Measurements from ENCODE around the gene GAN.

The GAN gene

GRCh38 chr16:81314603-81315270 is at the start of gene GAN:
TSS of gene GAN (plus strand) at chr16:81314962. CDS start at chr16:81315114, 152 bp downstream.
- no peaks in the 10 kb centered on the region for H3K27me3 ChIP-seq (ENCODE audit: control insufficient read depth in 5 of 5, insufficient read depth in 4 of 5, low read length in 5 of 5)
- peak within 1 kb of the TSS; percentile 80 for H3K27ac ChIP-seq (ENCODE audit: low read depth, low read length)
- H3K36me3 ChIP-seq (ENCODE audit: control insufficient read depth in 5 of 5, insufficient read depth in 5 of 5, low read length in 5 of 5) = peaks cover 0 to 2% (median 0%) of the 10 kb centered on the region in 5 donors
- peaks cover 9 to 30% (median 24%) of the 10 kb centered on the region in 5 donors for H3K4me1 ChIP-seq (ENCODE audit: control insufficient read depth in 5 of 5, insufficient read depth in 5 of 5, low read length in 5 of 5)
- peak within 1 kb of the TSS; percentile 73 to 84 (median 79) for H3K9ac ChIP-seq (ENCODE audit: low read length in 5 of 5)
- peak within 1 kb of the TSS; percentile 74 to 99 (median 97) for H3K4me3 ChIP-seq (ENCODE audit: low read depth in 1 of 5, low read length in 5 of 5)
- no peaks in the 10 kb centered on the region for H3K9me3 ChIP-seq (ENCODE audit: control insufficient read depth in 5 of 5, low read length in 5 of 5)

- no peak overlapping the region for H3K9ac ChIP-seq (ENCODE audit: low read length in 5 of 5)
- H3K27me3 ChIP-seq (ENCODE audit: control insufficient read depth in 5 of 5, insufficient read depth in 4 of 5, low read length in 5 of 5) = no peaks in the 10 kb centered on the region
- H3K4me1 ChIP-seq (ENCODE audit: control insufficient read depth in 5 of 5, insufficient read depth in 5 of 5, low read length in 5 of 5) = peaks cover 0 to 26% (median 24%) of the 10 kb centered on the region in 5 donors
- no peaks in the 10 kb centered on the region for H3K9me3 ChIP-seq (ENCODE audit: control insufficient read depth in 5 of 5, low read length in 5 of 5)
- H3K27ac ChIP-seq (ENCODE audit: low read depth, low read length) = no peak overlapping the region
- H3K4me3 ChIP-seq (ENCODE audit: low read depth in 1 of 5, low read length in 5 of 5) = no peak overlapping the region
- no peaks in the 10 kb centered on the region for H3K36me3 ChIP-seq (ENCODE audit: control insufficient read depth in 5 of 5, insufficient read depth in 5 of 5, low read length in 5 of 5)
Observed at GRCh38 chr16:81265052-81265451, 49.7 kb upstream of the GAN start.

GRCh38 chr16:81265658-81266451 is 48.9 kb upstream of the GAN start:
- Histone ChIP-seq H3K4me3 (ENCODE audit: low read depth in 1 of 5, low read length in 5 of 5) (peak overlapping the region in 2 of 5 donors; percentile 14 to 36), H3K27me3 (ENCODE audit: control insufficient read depth in 5 of 5, insufficient read depth in 4 of 5, low read length in 5 of 5) (no peaks in the 10 kb centered on the region), H3K4me1 (ENCODE audit: control insufficient read depth in 5 of 5, insufficient read depth in 5 of 5, low read length in 5 of 5) (peaks cover 0 to 26% (median 24%) of the 10 kb centered on the region in 5 donors), H3K36me3 (ENCODE audit: control insufficient read depth in 5 of 5, insufficient read depth in 5 of 5, low read length in 5 of 5) (no peaks in the 10 kb centered on the region), H3K27ac (ENCODE audit: low read depth, low read length) (no peak overlapping the region), H3K9me3 (ENCODE audit: control insufficient read depth in 5 of 5, low read length in 5 of 5) (no peaks in the 10 kb centered on the region), H3K9ac (ENCODE audit: low read length in 5 of 5) (no peak overlapping the region)

GRCh38 chr16:81266680-81267095 is 48.1 kb upstream of the GAN start:
- H3K27me3 ChIP-seq (ENCODE audit: control insufficient read depth in 5 of 5, insufficient read depth in 4 of 5, low read length in 5 of 5) = no peaks in the 10 kb centered on the region
- H3K27ac ChIP-seq (ENCODE audit: low read depth, low read length) = no peak overlapping the region
- peaks cover 0 to 26% (median 24%) of the 10 kb centered on the region in 5 donors for H3K4me1 ChIP-seq (ENCODE audit: control insufficient read depth in 5 of 5, insufficient read depth in 5 of 5, low read length in 5 of 5)
- H3K4me3 ChIP-seq (ENCODE audit: low read depth in 1 of 5, low read length in 5 of 5) = no peak overlapping the region
- H3K36me3 ChIP-seq (ENCODE audit: control insufficient read depth in 5 of 5, insufficient read depth in 5 of 5, low read length in 5 of 5) = no peaks in the 10 kb centered on the region
- H3K9ac ChIP-seq (ENCODE audit: low read length in 5 of 5) = no peak overlapping the region
- no peaks in the 10 kb centered on the region for H3K9me3 ChIP-seq (ENCODE audit: control insufficient read depth in 5 of 5, low read length in 5 of 5)

- H3K9ac ChIP-seq (ENCODE audit: low read length in 5 of 5) = no peak overlapping the region
- H3K4me1 ChIP-seq (ENCODE audit: control insufficient read depth in 5 of 5, insufficient read depth in 5 of 5, low read length in 5 of 5) = peaks cover 0 to 37% (median 32%) of the 10 kb centered on the region in 5 donors
- H3K4me3 ChIP-seq (ENCODE audit: low read depth in 1 of 5, low read length in 5 of 5) = no peak overlapping the region
- H3K9me3 ChIP-seq (ENCODE audit: control insufficient read depth in 5 of 5, low read length in 5 of 5) = no peaks in the 10 kb centered on the region
- H3K36me3 ChIP-seq (ENCODE audit: control insufficient read depth in 5 of 5, insufficient read depth in 5 of 5, low read length in 5 of 5) = no peaks in the 10 kb centered on the region
- H3K27ac ChIP-seq (ENCODE audit: low read depth, low read length) = no peak overlapping the region
- H3K27me3 ChIP-seq (ENCODE audit: control insufficient read depth in 5 of 5, insufficient read depth in 4 of 5, low read length in 5 of 5) = no peaks in the 10 kb centered on the region
Observed at GRCh38 chr16:81268509-81268908, 46.3 kb upstream of the GAN start.

- no peaks in the 10 kb centered on the region for H3K27me3 ChIP-seq (ENCODE audit: control insufficient read depth in 5 of 5, insufficient read depth in 4 of 5, low read length in 5 of 5)
- no peaks in the 10 kb centered on the region for H3K36me3 ChIP-seq (ENCODE audit: control insufficient read depth in 5 of 5, insufficient read depth in 5 of 5, low read length in 5 of 5)
- H3K4me1 ChIP-seq (ENCODE audit: control insufficient read depth in 5 of 5, insufficient read depth in 5 of 5, low read length in 5 of 5) = peaks cover 0 to 19% (median 16%) of the 10 kb centered on the region in 5 donors
- peak overlapping the region; percentile 64 for H3K27ac ChIP-seq (ENCODE audit: low read depth, low read length)
- H3K4me3 ChIP-seq (ENCODE audit: low read depth in 1 of 5, low read length in 5 of 5) = no peak overlapping the region
- peak overlapping the region in 2 of 5 donors; percentile 33 to 41 for H3K9ac ChIP-seq (ENCODE audit: low read length in 5 of 5)
- H3K9me3 ChIP-seq (ENCODE audit: control insufficient read depth in 5 of 5, low read length in 5 of 5) = no peaks in the 10 kb centered on the region
Observed at GRCh38 chr16:81273223-81273950, 41.4 kb upstream of the GAN start.

- no peaks in the 10 kb centered on the region for H3K36me3 ChIP-seq (ENCODE audit: control insufficient read depth in 5 of 5, insufficient read depth in 5 of 5, low read length in 5 of 5)
- H3K27me3 ChIP-seq (ENCODE audit: control insufficient read depth in 5 of 5, insufficient read depth in 4 of 5, low read length in 5 of 5) = no peaks in the 10 kb centered on the region
- peaks cover 0 to 19% (median 16%) of the 10 kb centered on the region in 5 donors for H3K4me1 ChIP-seq (ENCODE audit: control insufficient read depth in 5 of 5, insufficient read depth in 5 of 5, low read length in 5 of 5)
- no peak overlapping the region for H3K4me3 ChIP-seq (ENCODE audit: low read depth in 1 of 5, low read length in 5 of 5)
- no peaks in the 10 kb centered on the region for H3K9me3 ChIP-seq (ENCODE audit: control insufficient read depth in 5 of 5, low read length in 5 of 5)
- H3K27ac ChIP-seq (ENCODE audit: low read depth, low read length) = no peak overlapping the region
- no peak overlapping the region for H3K9ac ChIP-seq (ENCODE audit: low read length in 5 of 5)
Observed at GRCh38 chr16:81275064-81275532, 39.7 kb upstream of the GAN start.

- no peaks in the 10 kb centered on the region for H3K9me3 ChIP-seq (ENCODE audit: control insufficient read depth in 5 of 5, low read length in 5 of 5)
- H3K9ac ChIP-seq (ENCODE audit: low read length in 5 of 5) = no peak overlapping the region
- H3K27me3 ChIP-seq (ENCODE audit: control insufficient read depth in 5 of 5, insufficient read depth in 4 of 5, low read length in 5 of 5) = no peaks in the 10 kb centered on the region
- H3K4me1 ChIP-seq (ENCODE audit: control insufficient read depth in 5 of 5, insufficient read depth in 5 of 5, low read length in 5 of 5) = peaks cover 0 to 19% (median 16%) of the 10 kb centered on the region in 5 donors
- no peaks in the 10 kb centered on the region for H3K36me3 ChIP-seq (ENCODE audit: control insufficient read depth in 5 of 5, insufficient read depth in 5 of 5, low read length in 5 of 5)
- no peak overlapping the region for H3K27ac ChIP-seq (ENCODE audit: low read depth, low read length)
- H3K4me3 ChIP-seq (ENCODE audit: low read depth in 1 of 5, low read length in 5 of 5) = no peak overlapping the region
Observed at GRCh38 chr16:81275795-81276194, 39.0 kb upstream of the GAN start.

GRCh38 chr16:81276323-81276722 is 38.4 kb upstream of the GAN start:
- H3K27me3 ChIP-seq (ENCODE audit: control insufficient read depth in 5 of 5, insufficient read depth in 4 of 5, low read length in 5 of 5) = no peaks in the 10 kb centered on the region
- no peak overlapping the region for H3K9ac ChIP-seq (ENCODE audit: low read length in 5 of 5)
- H3K27ac ChIP-seq (ENCODE audit: low read depth, low read length) = no peak overlapping the region
- no peak overlapping the region for H3K4me3 ChIP-seq (ENCODE audit: low read depth in 1 of 5, low read length in 5 of 5)
- peaks cover 0 to 19% (median 16%) of the 10 kb centered on the region in 5 donors for H3K4me1 ChIP-seq (ENCODE audit: control insufficient read depth in 5 of 5, insufficient read depth in 5 of 5, low read length in 5 of 5)
- H3K36me3 ChIP-seq (ENCODE audit: control insufficient read depth in 5 of 5, insufficient read depth in 5 of 5, low read length in 5 of 5) = no peaks in the 10 kb centered on the region
- H3K9me3 ChIP-seq (ENCODE audit: control insufficient read depth in 5 of 5, low read length in 5 of 5) = no peaks in the 10 kb centered on the region

All from subcutaneous abdominal adipose tissue (tissue), 5 donors.